K562 treated with DMSO at 1 percent for 24 hours (cell line): Measurements from ENCODE around the gene ALG6. TPM values are rescaled to one million over a fixed set of nuclear protein-coding genes. Genes with fewer than 3 reads are reported as not detected.

Experiments
- total RNA-seq: library from RNA; unstranded; fragments of 300-600 nt; gene quantifications from 2 replicates; pipeline ENCODE4 v1.2.3, GENCODE V29; 2022; ENCODE audit warnings: low read depth; ENCODE audit not compliant: insufficient read depth

Gene ALG6
- total RNA-seq, result 7.4 and 7.9 TPM in 2 replicates

GRCh38 chr1:63367215-63368103 is at the start of gene ALG6:
ALG6 (plus strand) TSS chr1:63367627; CDS start chr1:63370978, 3,351 bp downstream.

GRCh38 chr1:63322114-63322943 is 45.1 kb upstream of the ALG6 start, which contains the start of gene FOXD3:
FOXD3 (plus strand) TSS chr1:63322567; CDS start chr1:63323059, 492 bp downstream.

Other genes with a start within 250 kb of the ALG6 start
- 5.1 and 5.8 TPM in 2 replicates for gene FOXD3, start 45.1 kb upstream of the ALG6 start, total RNA-seq
- gene ITGB3BP, start 155.6 kb downstream of the ALG6 start, total RNA-seq, result 43.0 and 51.4 TPM in 2 replicates
- gene EFCAB7, start 155.9 kb downstream of the ALG6 start, total RNA-seq, result 2.1 and 4.2 TPM in 2 replicates
- not detected in 2 replicates for gene PGM1, start 225.8 kb downstream of the ALG6 start, total RNA-seq